WERI-Rb-1 (cell line): ENCODE measurements around the gene TMEM80.

Source experiments
- DNase-seq: peaks from one replicate; pipeline ENCODE4 v3.0.0-alpha.2; 2020
- H3K27ac ChIP-seq: fragments of 250-450 bp; sonication (Bioruptor Pico); 2 replicates; pipeline ENCODE4 v1.5.1; 2020; ENCODE audit warnings: mild to moderate bottlenecking, moderate library complexity
- H3K27me3 ChIP-seq: fragments of 250-450 bp; sonication (Bioruptor Pico); 2 replicates; pipeline ENCODE4 v1.5.1; 2021; ENCODE audit warnings: mild to moderate bottlenecking, low read depth, moderate library complexity; ENCODE audit not compliant: insufficient read depth, severe bottlenecking
- H3K36me3 ChIP-seq: fragments of 250-450 bp; sonication (Bioruptor Pico); 2 replicates; pipeline ENCODE4 v1.5.1; 2020; ENCODE audit warnings: mild to moderate bottlenecking, moderate library complexity
- H3K4me3 ChIP-seq: 2 replicates; pipeline ENCODE4 v1.5.1; 2011; ENCODE audit warnings: low read depth, mild to moderate bottlenecking, control low read depth, low read length
- H3K9me3 ChIP-seq: fragments of 250-450 bp; sonication (Bioruptor Pico); 2 replicates; pipeline ENCODE4 v1.5.1; 2021; ENCODE audit warnings: mild to moderate bottlenecking, moderate library complexity; ENCODE audit not compliant: severe bottlenecking
- CTCF ChIP-seq: IDR thresholded peaks from 2 replicates; pipeline ENCODE4 v1.5.1; 2011; ENCODE audit warnings: low read depth, mild to moderate bottlenecking, control low read depth, inconsistent platforms, low read length

TMEM80 gene

GRCh38 chr11:695288-695537, 403 bp upstream of the TMEM80 start:
- Histone ChIP-seq H3K27me3 (no peaks in the 10 kb centered on the region), H3K4me3 (peak overlapping the region; percentile 82)
- DNase-seq = no peak

GRCh38 chr11:696955-697491, 1.4 kb downstream of the TMEM80 start:
- H3K4me3 ChIP-seq = no peak overlapping the region
- peaks cover 3% of the 10 kb centered on the region for H3K36me3 ChIP-seq
- no peak for TF ChIP-seq CTCF
- no peaks in the 10 kb centered on the region for H3K27me3 ChIP-seq
- DNase-seq = no peak
- no peaks in the 10 kb centered on the region for H3K9me3 ChIP-seq
- H3K27ac ChIP-seq = no peak overlapping the region

More at GRCh38 chr11:695288-695537, 403 bp upstream of the TMEM80 start:
- no peak for TF ChIP-seq CTCF
- Histone ChIP-seq H3K9me3 (no peaks in the 10 kb centered on the region), H3K36me3 (peaks cover 13% of the 10 kb centered on the region), H3K27ac (peak overlapping the region; percentile 100)

GRCh38 chr11:697811-698311, 2.2 kb downstream of the TMEM80 start:
- no peak for DNase-seq
- no peaks in the 10 kb centered on the region for H3K27me3 ChIP-seq
- H3K4me3 ChIP-seq = no peak overlapping the region
- H3K27ac ChIP-seq = no peak overlapping the region
- H3K36me3 ChIP-seq = peaks cover 3% of the 10 kb centered on the region
- H3K9me3 ChIP-seq = no peaks in the 10 kb centered on the region
- no peak for TF ChIP-seq CTCF

- no peak for DNase-seq
- peaks cover 3% of the 10 kb centered on the region; the same call in 1 of the 2 replicates for H3K36me3 ChIP-seq
- H3K4me3 ChIP-seq = no peak overlapping the region
- no peak overlapping the region for H3K27ac ChIP-seq
- no peak for TF ChIP-seq CTCF
- no peaks in the 10 kb centered on the region for H3K9me3 ChIP-seq
- H3K27me3 ChIP-seq = no peaks in the 10 kb centered on the region
These were observed 3.0 kb downstream of the TMEM80 start for GRCh38 chr11:698493-699115.

DNA sequence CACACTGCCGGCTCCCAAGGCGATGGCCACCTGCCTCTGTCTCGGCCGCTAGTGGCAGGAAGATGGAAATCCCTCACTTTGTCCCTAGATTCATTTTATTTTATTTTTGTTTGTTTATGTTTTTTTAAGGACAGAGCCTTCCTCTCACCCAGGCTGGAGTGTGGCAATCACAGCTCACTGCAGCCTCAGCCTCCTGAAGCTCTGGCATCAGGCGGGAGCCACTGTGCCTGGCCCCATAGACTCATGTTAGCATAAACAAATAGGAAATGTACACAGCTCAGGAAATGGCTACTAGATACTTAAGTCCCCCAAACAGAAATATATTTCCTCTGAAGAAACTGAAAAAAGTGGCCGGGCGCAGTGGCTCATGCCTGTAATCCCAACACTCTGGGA, 3.5 kb downstream of the TMEM80 start:
- H3K36me3 ChIP-seq = peaks cover 3% of the 10 kb centered on the region; the same call in 1 of the 2 replicates
- H3K27ac ChIP-seq = no peak overlapping the region
- no peak for DNase-seq
- no peak for TF ChIP-seq CTCF
- H3K27me3 ChIP-seq = no peaks in the 10 kb centered on the region
- no peak overlapping the region for H3K4me3 ChIP-seq
- H3K9me3 ChIP-seq = no peaks in the 10 kb centered on the region

DNA sequence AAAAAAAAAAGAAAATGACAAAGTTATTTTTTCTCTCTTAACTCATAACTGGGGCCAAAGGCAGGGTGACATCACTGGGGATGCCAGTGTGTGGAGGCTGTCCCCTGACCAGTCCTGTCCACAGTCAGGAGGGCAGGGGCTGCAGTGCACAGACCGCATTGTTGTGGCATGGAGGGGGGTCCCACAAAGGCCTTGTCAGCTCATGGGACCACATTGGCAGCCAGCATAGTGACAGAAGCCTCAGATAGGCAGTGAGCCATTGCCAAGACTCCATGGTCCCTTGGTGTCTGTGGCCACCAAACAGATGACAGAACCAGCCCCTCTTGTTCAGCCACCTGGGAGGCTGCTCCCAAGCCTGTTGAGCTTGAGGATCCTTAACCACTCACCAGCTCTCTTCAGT, 4.1 kb downstream of the TMEM80 start:
- Histone ChIP-seq H3K27me3 (no peaks in the 10 kb centered on the region), H3K36me3 (peaks cover 3% of the 10 kb centered on the region; the same call in 1 of the 2 replicates), H3K27ac (no peak overlapping the region), H3K4me3 (no peak overlapping the region), H3K9me3 (no peaks in the 10 kb centered on the region)
- TF ChIP-seq CTCF = no peak
- no peak for DNase-seq
